OCI-LY7 (cell line): ENCODE results near the gene TGFBI. TPM values are rescaled to one million over a fixed set of nuclear protein-coding genes. Genes with fewer than 3 reads are reported as not detected.

ENCODE experiments used
- BruUV-seq: library from RNA; stranded (reverse); fragments of 400-500 nt; replicated peaks from 2 replicates; lab custom pipeline; 2021; lab: Mats Ljungman, UMichigan
- CTCF ChIA-PET: fragments of 300-600 bp; sonication (Branson Sonifier 250); formaldehyde crosslinking; loops from one replicate; lab custom pipeline; 2022; ENCODE audit warnings: antibody characterized with exemption; ENCODE audit not compliant: unreplicated experiment; lab: Charles Lee
- POLR2A ChIA-PET: fragments of 300-600 bp; sonication (Branson Sonifier 250); formaldehyde crosslinking; loops from one replicate; lab custom pipeline; 2022; ENCODE audit warnings: antibody characterized with exemption; lab: Charles Lee
- DNase-seq: peaks from one replicate; pipeline ENCODE4 v3.0.0-alpha.2; 2015; ENCODE audit warnings: low spot score
- H2AFZ ChIP-seq: fragments of 200-600 bp; sonication (generic), shearing (Covaris generic); 2 replicates; pipeline ENCODE4 v1.6.1; 2014; ENCODE audit warnings: mild to moderate bottlenecking, antibody characterized with exemption, low read length, moderate library complexity
- H3K27ac ChIP-seq: fragments of 200-600 bp; sonication (generic); 2 replicates; pipeline ENCODE4 v1.5.1; 2014; ENCODE audit warnings: mixed run types, low read depth, mild to moderate bottlenecking, moderate library complexity, low read length, inconsistent platforms; ENCODE audit not compliant: poor library complexity, severe bottlenecking
- H3K36me3 ChIP-seq: fragments of 200-600 bp; sonication (generic); 2 replicates; pipeline ENCODE4 v1.6.1; 2014; ENCODE audit warnings: mild to moderate bottlenecking, antibody characterized with exemption, low read length, moderate library complexity, mixed read lengths; ENCODE audit not compliant: insufficient read depth
- H3K4me1 ChIP-seq: fragments of 200-600 bp; sonication (generic); 2 replicates; pipeline ENCODE4 v1.5.1; 2014; ENCODE audit warnings: mild to moderate bottlenecking, low read length; ENCODE audit not compliant: insufficient read depth, poor library complexity, severe bottlenecking
- H3K4me2 ChIP-seq: fragments of 200-600 bp; sonication (generic); 2 replicates; pipeline ENCODE4 v1.6.1; 2014; ENCODE audit warnings: mild to moderate bottlenecking, low read length
- H3K4me3 ChIP-seq: fragments of 200-600 bp; sonication (generic); 2 replicates; pipeline ENCODE4 v1.5.1; 2014; ENCODE audit warnings: mild to moderate bottlenecking, low read depth, low read length; ENCODE audit not compliant: poor library complexity, severe bottlenecking
- H3K79me2 ChIP-seq: fragments of 200-600 bp; sonication (generic); 2 replicates; pipeline ENCODE4 v1.6.1; 2016; ENCODE audit warnings: low read depth, mild to moderate bottlenecking, low read length, moderate library complexity, mixed read lengths; ENCODE audit not compliant: insufficient read depth
- H3K9me2 ChIP-seq: fragments of 200-600 bp; sonication (generic); 2 replicates; pipeline ENCODE4 v1.6.1; 2016; ENCODE audit warnings: mild to moderate bottlenecking, low read length, mixed read lengths; ENCODE audit not compliant: insufficient read depth
- H3K9me3 ChIP-seq: fragments of 200-600 bp; sonication (generic); 2 replicates; pipeline ENCODE4 v1.6.1; 2014; ENCODE audit warnings: mild to moderate bottlenecking, mixed run types, low read length, mixed read lengths
- H4K20me1 ChIP-seq: fragments of 200-600 bp; sonication (generic); 2 replicates; pipeline ENCODE4 v1.6.1; 2014; ENCODE audit warnings: mild to moderate bottlenecking, antibody characterized with exemption, low read length, moderate library complexity, mixed read lengths; ENCODE audit not compliant: insufficient read depth
- EZH2phosphoT487 ChIP-seq: fragments of 200-600 bp; sonication (generic); IDR thresholded peaks from 2 replicates; pipeline ENCODE4 v1.6.1; 2018; ENCODE audit warnings: low read depth, borderline replicate concordance, mild to moderate bottlenecking, mixed run types, antibody characterized with exemption, low read length, moderate library complexity, mixed read lengths
- intact Hi-C: fragments of 100-400 bp; cut with micrococcal nuclease; formaldehyde crosslinking; loops from one replicate; pipeline ENCODE4 v1.10.0; 2022; ENCODE audit not compliant: unreplicated experiment
- total RNA-seq, 2 experiments: library from RNA; depleted of rRNA in 1 of 2; stranded (reverse); fragments of >200 nt in 1 of 2; shearing (Covaris generic) in 1 of 2; gene quantifications; 2 replicates each; pipeline ENCODE4 v1.2.3, GENCODE V29; 2014 to 2022
- TF ChIP-seq, protein P1 (sequence below): fragments of 200-600 bp; sonication (generic); conservative IDR thresholded peaks from 2 replicates; pipeline ENCODE4 v1.5.1; 2014; ENCODE audit warnings: mild to moderate bottlenecking, antibody characterized with exemption, low read length, moderate library complexity, mixed read lengths

TGFBI gene
- total RNA-seq, 2 experiments from 2014 or later = not detected

DNA sequence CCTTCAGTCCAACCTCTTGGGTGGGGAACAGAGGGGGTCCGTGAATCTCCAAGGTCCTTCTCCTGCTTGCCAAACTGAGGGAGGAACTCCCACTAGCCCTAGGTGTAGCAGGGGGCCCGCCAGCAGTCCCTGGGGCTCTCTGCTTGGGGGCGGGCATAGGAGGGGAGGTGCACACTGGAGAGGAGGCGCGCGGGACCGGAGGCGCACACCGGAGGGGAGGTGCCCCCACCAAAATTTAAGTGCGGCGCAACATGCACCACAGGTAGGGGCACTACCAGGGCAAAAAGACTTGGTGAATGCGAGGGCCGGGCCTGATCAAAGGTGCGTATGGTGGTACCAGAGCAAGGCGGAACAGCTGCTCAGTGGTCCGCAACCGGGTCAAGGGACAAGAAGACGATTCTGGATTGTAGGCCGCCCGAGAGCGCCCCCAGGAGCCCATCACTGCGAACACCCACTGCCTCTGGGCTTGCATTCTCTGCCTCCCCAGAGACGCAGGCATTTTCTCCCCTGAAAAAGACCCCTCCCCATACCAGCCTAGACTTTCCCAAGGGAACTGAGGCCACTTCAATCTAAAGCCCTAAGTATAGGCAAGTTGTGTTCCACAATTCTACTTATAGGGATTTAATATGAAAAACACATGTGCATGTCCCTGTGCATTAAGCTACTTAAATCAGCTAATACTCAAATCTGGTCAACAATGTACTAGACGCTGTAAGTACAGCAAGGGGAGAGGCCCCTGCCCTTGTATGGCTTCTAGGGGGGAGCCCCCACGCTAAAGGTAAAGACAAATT, 50.6 kb downstream of the TGFBI start:
- peaks cover 5% of the 10 kb centered on the region for H3K4me1 ChIP-seq
- ChIA-PET POLR2A (no interaction called here), CTCF (no interaction called here)
- no TSS peak for BruUV-seq
- no peaks in the 10 kb centered on the region for H3K36me3 ChIP-seq
- DNase-seq = no peak
- TF ChIP-seq, protein P1, sequence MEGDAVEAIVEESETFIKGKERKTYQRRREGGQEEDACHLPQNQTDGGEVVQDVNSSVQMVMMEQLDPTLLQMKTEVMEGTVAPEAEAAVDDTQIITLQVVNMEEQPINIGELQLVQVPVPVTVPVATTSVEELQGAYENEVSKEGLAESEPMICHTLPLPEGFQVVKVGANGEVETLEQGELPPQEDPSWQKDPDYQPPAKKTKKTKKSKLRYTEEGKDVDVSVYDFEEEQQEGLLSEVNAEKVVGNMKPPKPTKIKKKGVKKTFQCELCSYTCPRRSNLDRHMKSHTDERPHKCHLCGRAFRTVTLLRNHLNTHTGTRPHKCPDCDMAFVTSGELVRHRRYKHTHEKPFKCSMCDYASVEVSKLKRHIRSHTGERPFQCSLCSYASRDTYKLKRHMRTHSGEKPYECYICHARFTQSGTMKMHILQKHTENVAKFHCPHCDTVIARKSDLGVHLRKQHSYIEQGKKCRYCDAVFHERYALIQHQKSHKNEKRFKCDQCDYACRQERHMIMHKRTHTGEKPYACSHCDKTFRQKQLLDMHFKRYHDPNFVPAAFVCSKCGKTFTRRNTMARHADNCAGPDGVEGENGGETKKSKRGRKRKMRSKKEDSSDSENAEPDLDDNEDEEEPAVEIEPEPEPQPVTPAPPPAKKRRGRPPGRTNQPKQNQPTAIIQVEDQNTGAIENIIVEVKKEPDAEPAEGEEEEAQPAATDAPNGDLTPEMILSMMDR = no peak
- no peak for TF ChIP-seq EZH2phosphoT487
- intact Hi-C loops = no loop called here
- no peaks in the 10 kb centered on the region for H3K9me2 ChIP-seq
- H4K20me1 ChIP-seq = no peaks in the 10 kb centered on the region
- no peaks in the 10 kb centered on the region for H3K9me3 ChIP-seq
- H3K4me2 ChIP-seq = no peak overlapping the region
- H3K4me3 ChIP-seq = no peak overlapping the region
- H3K79me2 ChIP-seq = no peaks in the 10 kb centered on the region
- H3K27ac ChIP-seq = no peak overlapping the region
- H2AFZ ChIP-seq = no peak overlapping the region

DNA sequence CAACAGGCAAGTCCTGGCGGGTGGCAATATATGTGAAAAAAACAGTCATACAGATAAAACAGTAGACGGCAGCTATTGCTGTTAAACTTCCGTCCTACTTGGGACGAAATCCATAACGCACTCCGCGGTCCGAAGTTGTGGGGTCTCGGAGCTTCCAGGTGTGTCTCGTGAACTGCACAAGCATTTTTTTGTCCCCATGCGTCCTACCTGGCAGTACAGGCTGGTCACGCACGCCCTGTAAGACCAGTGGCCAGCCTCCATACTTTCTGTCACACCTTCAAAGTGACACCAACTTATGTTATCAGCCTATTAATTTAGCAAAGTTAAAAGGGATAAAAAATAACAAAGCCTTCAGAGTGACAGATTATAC, 51.3 kb downstream of the TGFBI start:
- CTCF ChIA-PET = no interaction called here
- Histone ChIP-seq H3K4me3 (no peak overlapping the region), H3K4me1 (peaks cover 3% of the 10 kb centered on the region), H4K20me1 (no peaks in the 10 kb centered on the region), H3K9me3 (no peaks in the 10 kb centered on the region), H3K27ac (no peak overlapping the region), H3K4me2 (no peak overlapping the region), H3K79me2 (no peaks in the 10 kb centered on the region), H3K36me3 (no peaks in the 10 kb centered on the region), H3K9me2 (no peaks in the 10 kb centered on the region), H2AFZ (no peak overlapping the region)
- intact Hi-C loops = loop anchor here (5.0 kb wide), 1 partner anchor 92 kb away; no protein-coding TSS in a partner anchor
- TF ChIP-seq EZH2phosphoT487 = no peak
- TF ChIP-seq, protein P1 = no peak
- POLR2A ChIA-PET = no interaction called here
- BruUV-seq = no TSS peak
- DNase-seq = no peak
